GM19240 (cell line): ENCODE results near the gene PITX1.

Experiments used
- DNase-seq: peaks from one replicate; pipeline ENCODE4 v3.0.0; 2011; ENCODE audit warnings: low spot score; ENCODE audit not compliant: insufficient read length

The PITX1 gene

DNA sequence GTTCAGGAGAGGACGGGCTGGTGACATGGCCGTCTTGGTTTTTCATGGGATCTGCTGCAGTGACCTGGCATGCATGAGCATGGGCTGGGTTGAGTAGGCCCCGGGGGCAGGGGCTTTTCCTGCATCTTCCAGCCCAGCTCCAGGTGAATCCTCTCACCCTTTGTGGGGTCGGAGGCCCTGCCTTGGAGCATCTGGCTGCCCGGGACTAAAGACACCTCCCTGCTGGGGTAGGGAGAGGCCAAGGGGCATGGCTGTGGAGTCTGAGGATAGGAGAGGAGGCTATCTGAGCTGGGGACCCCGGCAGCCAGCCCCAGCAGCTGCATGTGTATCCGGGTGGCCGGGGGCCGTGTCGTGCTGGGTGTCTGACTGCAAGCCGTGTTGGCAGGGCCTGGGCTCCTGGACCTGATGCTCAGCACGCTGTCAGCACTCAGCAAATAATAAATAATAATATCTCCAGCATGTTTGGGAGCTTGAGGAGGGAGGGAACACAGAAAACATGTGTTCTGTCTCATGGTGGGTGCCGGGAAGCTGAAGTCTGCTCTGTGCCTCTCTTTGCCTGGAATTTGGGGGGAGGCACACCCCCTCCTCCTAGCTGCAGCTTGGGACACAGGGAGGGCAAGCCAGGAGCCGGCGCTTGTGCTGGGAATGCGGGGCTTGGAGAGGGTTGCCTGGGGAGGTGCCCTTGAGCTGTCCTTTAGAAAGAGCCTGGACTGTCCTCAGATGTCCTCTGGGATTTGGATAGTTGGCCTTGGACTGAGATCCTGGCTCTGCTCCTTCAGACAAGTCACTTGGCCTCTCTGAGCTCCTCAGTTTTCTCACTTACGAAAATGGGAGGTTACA, 28.4 kb upstream of the PITX1 start:
- no peak for DNase-seq

DNA sequence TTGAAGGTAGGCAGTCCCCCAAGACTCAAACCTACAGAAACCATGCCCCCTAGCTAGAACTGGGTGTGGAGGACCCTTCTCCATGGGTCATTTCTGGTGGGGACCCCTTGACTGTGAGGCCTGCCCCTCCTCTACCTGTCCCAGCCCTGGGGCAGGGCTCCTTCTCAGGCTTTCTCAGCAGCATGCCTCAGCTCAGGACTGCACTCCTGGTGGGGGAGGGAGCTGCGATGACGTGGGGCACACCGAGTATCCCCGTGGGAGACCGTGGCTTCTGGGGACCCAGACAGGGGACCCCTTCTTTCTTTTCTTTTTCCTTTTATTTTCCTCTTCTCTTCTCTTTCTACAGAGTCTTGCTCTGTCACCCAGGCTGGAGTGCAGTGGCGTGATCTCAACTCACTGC, 27.0 kb upstream of the PITX1 start:
- DNase-seq: no peak

DNA sequence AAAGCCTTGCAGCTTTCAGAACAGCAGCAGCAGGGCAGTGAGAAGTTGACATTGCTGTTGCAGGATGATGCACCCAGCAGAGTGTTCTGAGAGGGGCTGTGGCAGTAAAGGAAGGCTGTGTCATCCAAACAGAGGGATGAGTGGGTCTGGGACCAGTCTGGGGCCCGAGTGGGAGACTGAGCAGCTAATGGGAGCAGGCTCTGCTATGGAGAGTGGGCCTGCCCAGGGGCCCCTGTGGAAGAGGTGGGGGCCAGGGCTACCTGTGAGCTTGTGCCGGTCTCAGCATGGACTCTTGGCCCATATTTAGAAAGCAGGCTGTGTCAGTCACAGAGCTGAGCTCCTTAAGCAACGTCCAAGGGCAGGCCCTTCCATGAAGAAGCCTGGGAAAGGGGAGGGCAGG, 26.0 kb upstream of the PITX1 start:
- no peak for DNase-seq

DNA sequence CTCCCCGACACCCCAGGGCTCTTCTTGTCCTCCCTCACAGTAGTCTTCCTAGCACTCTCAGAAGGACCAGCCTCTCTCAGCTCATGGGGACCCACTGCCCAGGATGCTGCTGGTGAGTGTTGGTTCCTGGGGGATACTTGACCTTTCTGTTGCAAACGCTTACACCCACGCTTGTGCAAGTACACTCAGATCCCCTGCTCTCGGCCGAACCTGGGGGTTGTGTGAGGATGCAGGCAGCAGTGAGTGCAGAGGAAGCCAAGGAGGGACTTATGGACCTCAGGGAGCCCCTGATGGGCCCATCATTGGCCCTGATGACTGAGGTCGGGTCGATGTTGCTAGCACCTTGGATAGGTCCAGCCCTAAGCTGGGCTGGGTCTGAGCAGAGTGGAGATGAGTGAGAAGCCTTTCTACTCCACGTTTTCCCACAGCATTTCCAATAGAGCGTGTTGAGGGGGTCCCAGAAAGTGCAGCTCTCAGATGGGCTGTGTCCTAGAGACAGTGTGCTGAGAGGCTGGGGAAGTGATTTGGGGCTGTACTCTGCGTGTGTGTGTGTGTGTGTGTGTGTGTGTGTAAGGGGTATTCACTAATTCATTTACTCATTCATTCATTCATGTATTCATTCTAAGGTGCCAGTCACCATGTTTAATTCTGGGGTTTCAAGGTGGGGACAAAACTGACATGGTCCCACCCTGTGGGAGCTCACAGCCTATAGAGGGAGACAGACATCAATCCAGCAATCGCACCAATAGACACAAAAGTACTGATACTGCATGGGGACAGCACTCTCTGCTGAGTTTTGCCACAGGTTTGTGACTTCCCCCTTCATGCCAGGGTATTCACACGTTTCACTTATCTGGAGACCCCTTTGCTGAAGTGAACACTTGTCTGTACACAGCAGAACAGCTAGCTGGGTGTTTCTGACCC, 25.2 kb upstream of the PITX1 start:
- no peak for DNase-seq

DNA sequence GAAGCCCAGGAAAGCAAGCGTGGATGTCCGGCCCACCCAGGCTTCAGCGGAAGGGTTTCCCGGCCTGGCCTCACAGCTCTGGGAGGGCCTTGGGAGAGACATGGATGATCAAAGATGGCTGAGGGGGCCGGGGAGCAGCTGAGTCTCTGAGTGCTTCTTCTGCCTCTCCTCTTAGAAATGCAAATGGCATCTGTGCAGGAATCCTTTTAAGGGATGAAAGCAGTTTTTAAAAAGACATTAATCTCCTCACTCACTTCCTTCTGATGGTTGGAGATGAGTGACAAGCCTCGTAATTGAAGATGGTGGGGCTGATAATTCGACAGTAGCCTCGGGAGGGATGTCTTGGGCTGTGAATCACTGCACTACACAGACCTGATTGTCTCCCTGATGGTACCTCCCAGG, 24.3 kb upstream of the PITX1 start:
- DNase-seq: no peak

DNA sequence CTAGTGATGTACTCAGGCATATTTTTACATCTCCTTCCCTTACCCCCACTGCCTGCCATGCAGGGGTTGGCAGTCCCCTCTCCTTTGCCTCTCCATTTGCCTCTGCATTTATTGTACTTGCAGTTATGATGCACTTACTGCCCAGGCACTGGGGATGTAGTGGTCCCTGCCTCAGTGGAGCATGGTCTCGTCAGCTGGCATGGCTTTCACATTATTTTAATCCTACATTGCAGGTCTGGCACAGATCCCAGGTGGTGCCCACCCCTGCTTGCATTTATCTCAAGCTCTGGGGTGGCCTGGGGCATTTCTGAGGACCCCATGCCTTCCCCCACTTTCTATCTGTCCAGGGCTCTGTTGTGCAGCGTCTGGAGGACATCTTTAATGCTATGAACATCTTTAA, 23.2 kb upstream of the PITX1 start:
- DNase-seq: no peak

DNA sequence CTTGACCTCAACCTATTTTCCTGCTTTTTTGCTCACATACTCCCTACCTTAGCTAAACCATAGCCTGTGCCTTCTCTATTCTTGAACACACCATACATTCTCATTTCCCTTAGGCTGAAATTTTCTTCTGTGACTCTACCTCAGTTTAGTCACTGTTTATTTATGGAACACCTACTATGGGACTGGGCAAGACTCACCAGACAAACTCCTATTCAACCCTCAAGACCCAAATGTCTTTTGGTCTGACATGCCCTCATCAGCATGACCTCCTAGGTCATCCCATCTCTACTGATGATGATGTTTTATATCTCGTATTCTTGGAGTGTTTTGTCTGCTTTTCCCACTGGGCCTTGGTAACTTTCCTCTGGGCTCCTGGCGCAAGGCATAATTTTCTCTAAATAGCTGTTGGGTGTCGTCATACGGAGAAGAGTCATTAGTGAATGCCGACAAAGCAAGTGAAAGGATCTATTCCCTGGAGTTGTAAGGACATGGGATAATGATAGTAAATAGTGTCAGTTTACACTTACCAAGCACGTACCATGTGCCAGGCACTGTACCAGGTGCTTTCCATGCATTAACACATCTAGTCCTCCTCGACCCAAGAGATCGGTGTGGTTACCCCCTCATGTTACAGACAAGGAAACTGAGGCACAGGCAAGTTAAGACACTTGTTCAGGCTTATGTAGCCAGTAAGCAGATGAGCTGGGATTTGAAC, 22.4 kb upstream of the PITX1 start:
- no peak for DNase-seq

DNA sequence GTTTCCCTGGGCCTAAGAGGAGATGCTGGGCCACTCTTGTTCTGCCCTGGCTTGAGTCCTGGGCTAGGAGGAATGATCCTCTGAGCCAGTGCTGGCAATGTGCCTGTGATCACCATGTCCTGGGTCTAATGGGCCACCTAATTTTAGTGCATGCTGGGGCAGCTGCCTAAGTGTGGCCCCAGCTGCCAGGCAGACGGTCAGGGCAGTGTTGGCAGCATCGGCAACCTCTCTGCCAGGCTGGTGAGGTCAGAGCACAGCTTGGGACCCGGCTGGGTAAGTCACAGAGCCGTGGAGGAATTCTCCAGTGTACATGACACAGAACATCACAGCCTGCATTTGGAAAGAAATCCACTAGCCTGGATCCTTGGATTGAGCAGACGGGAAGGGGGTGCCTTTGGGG, 21.4 kb upstream of the PITX1 start:
- DNase-seq: no peak

DNA sequence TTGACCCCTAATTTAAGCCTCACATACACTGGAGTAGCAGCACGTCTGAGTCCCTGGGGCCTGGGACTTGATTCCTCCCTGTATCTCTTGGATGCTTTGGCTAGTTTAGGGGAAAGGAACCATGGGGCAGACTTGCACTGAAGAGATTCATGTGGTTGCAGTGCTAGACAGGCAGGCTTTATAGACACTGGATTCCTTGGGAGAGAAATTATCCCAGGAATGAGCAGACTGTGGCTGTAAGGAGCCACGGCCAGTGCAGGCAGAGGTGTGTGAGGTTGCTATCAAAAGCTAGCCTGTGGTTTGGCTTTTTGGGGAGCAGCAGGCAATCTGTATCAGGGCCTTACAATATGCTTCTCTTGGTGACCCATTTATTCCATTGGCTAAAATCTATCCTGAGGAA, 20.5 kb upstream of the PITX1 start:
- no peak for DNase-seq

DNA sequence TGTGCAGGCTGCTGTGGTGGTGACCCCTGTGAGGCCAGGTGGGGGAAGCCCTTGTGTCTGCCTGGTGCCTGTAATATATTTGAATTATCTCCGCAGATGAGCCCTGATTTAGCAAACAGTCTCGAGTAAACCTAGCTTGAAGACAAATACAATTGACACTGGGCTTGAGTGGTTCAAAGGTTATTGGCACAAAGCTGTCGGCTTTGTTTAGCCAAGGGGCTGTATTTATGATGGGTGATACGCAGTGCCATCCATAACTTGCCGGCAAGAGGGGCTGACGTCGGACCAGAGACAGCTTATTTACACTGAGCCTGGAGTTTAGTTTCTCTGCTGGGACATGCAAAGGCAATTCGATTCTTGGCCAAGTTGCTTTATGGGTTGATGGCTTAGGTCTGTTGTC, 20.0 kb upstream of the PITX1 start:
- no peak for DNase-seq

DNA sequence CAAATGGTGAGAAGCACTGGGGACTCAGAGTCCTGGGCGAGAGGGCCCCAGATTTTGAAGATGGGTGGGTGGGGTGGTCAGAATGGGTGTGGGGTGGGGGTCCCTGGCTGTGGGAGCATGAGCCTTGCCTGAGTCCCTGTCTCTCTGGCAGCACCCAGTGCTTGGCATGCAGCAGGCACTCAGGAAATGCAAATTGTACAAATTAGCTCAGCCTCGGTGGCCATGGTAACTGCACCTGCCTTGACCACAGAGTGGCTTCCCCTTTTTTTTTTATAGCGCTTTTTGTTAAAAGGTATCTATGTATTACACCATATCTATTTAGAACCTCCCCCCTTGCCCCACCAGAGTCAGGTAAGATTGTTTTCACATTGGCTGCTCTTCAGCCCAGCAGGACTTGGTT, 19.2 kb upstream of the PITX1 start:
- DNase-seq: peak; percentile 80

DNA sequence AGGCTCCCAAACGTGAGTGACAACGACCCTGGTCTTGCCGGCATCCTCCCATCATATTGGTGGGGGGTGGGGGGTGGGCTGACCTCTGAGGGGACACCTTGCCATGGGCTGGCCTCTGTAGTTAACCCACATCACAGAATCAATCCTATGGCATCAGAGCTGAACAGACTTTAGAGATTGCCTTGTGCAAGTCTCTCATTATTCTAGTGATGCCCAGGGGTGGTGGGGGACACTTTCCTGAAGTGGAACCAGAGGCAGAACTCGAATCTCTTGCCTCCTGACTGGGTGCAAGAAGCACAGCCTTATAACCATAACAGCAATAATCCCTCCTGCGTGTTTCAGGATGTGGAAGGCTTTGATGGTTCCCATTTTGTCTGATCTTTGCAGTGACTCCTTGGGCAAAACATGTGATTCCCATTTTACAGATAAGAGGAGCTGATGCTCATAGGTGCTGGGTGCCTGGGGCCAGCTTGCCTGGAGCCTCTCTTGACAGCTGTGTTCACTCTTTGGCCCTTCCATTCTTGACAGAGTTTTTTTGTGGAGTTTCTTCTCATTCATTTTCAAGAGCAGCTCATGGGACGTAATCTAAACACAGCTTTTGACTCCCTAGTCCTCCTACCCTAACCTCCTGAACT, 18.6 kb upstream of the PITX1 start:
- no peak for DNase-seq

DNA sequence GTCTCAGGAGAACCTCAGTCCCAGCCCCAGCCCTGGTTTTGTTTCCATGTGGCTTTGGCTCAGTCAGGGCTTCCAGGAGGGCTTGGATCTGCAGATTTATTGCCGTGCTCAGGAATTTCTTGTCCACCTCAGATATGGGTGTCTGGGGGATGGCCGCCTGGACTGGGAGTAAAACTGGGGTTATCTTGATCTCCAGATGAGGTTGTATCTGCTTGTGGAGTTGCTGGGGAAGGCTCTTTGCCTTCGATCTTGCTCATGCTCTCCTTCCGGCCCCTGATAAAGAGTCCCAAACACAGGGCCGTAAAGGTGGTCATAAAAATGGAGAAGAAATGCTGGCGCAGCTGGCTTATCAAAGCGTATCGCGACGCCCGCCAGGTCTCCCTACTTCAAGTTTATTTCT, 17.8 kb upstream of the PITX1 start:
- DNase-seq: no peak

DNA sequence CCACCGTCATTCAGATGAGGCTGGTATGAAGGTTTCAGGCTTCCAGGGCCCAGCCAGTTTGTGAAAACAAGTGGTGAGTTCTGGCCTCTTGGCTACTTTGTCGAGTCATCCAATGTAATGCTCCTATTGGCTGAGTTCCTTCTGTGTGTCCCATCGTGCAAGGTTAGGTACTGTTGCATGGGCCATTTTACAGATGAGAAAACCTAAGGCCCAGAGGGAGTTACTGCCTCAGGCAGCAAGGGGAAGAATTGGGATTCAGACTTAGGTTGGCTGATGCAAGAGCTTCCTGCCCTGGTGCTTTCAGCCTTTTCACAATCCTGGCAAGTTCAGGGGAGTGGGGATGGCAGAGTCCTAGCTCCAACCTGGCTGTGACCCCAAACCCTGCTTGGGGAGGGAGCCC, 17.4 kb upstream of the PITX1 start:
- no peak for DNase-seq

DNA sequence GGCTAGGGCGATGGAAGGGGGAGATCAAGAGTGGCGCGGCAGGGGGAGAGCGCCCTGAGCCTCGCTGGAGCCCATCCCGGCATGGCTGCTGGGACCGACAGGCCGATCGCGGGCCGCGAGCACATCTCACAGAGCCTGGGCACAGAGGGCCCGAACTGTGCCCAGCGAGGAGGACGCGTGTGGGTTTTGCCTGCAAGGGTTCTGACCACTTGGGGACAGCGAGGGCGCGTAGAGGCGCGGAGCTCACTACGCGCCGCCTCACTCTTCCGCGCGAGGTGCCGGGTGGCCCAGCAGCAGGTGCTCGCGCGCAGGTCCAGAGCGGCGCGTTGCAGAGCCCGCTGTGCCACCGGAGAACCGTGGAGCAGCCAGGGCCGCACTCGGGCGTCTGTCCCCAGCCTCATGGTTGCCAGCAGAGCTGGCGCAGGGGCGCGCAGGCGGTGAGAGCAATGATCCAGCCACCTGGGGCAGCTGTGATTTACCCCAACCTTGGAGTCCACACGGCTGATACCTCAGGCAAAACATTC, 16.3 kb upstream of the PITX1 start:
- no peak for DNase-seq

DNA sequence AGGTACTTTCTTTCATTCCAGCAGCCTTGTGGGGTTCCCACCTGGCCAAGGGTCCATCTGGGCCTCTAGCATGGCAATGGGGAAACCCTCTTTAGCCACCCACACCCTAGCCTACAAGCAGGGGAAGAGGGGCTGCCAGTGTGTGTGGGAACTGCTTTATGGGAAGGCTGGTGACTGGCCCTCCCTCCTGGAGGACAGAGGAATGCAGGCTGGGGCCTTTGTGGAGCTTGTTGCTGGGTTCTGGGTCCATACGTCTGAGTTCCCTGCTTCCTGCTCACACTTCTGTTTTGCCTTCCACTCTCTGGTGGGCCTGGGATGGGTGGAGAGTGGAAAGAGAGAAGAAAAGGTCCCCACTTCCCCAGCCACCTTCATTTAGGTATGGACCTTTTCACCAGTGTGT, 14.9 kb upstream of the PITX1 start:
- no peak for DNase-seq

DNA sequence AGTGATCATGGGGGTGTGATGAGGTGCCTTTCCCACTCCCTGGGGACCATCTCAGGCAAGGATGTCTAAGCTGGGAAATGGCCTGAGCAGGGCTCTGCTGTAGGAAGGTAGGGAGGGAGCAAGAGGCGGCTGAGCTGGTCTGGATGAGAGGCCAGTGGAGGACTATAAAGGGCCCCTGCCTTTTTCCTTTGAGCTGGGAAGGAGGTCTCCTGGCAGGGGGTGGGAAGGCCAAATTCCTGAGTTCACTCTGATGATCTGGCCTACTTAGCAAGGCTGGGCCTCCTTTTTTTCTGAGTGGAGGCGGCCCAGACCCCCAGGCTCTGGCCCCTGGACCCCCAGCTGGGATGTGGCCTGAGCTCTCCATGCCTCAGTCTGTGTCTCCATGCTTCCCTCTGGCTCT, 14.3 kb upstream of the PITX1 start:
- DNase-seq: no peak

DNA sequence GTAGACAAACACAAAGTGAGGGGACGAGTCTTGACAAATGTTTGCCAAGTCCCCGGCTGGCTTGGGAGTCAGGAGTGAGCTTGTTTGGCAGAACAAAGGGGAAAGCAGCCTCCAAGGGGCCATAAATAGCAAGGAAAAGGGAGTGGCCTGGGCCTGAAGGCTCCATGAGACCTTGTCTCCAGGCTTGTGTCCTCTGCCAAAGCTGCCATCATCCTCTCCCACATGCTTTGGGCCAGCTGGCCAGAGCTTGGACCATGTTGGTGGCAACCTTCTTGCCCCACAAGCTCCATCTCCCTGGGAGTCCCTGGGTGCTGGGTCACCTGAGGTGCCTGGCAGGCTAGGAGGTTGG, 13.3 kb upstream of the PITX1 start:
- no peak for DNase-seq

DNA sequence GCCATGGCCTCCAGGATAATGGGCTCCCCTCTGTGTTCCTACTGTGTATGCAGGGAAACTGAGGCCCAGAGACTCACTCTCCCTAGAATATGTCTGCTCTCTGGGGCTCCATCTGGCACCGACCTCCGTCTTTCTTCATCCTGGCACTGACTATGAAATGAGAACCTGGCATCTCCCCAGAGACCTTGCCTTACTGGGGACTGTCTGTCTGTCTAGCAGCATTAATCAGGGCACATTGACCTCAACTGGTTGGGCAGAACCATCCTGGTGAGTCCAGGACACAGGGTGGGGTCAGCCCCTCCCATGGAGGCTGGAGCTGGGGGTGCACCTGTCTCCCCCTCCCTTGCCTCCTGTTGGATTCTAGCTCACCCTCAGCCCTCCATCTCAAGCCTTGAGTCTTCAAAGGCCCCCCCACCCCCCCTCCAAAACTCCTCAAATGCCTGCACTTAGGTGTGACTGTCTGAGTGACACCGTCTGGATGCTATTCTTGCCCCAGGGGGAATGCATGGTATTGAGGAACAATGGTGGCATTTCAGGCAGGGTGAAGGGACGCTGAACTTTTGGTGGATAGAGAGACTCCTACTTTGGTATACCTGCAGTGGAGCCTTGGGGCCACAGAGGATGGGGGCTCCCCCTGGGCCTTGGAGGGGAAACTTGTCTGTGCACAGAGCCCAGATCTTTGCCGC, 12.8 kb upstream of the PITX1 start:
- no peak for DNase-seq

DNA sequence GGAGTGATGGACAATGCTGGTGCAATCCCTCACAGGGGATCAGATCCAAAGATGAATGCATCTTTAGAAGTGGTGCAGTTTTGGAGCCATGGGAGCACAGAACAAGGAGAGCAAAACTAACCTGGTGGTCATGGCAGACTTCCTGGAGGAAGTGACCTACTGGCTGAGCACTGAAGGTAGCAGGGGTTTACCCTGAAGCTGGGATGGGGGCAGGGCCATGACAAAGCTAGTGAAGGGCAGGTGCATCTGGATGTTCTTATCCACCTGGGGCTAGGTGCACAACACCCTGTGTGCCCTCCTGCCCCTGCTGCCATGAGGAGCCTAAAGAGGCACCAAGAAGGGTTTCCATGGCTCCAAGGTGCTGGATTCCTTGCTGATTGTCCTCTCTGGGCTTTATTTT, 11.5 kb upstream of the PITX1 start:
- DNase-seq: no peak

DNA sequence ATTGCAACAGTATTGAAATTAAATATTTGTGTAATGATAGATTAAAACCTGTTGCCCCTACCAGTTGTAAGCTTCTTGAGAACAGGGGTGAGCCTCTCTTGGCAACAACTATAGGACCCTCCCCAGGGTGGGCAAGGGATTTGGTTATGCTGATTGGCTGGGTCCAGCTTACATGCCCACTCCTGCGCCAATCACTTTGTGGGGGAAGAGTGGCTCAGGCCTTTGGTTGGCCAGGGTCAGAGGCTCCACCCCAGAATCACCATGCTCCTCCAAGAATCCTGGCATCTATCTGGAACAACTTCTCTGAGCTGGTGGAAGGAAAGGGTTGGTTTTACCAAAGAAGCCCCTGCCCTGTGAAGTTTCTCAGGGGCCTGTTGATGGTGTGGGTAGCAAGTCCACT, 8.6 kb upstream of the PITX1 start:
- no peak for DNase-seq
